Immature natural killer cell (primary cell): Measurements from ENCODE around the gene ST6GALNAC4. TPM values are rescaled to one million over a fixed set of nuclear protein-coding genes. Genes with fewer than 3 reads are reported as not detected.
"Not testable (repeated sequence)": the region's sequence is repeated elsewhere in the genome, so short reads cannot be mapped to it uniquely, and the experiment has no call there.

Experiments used
- DNase-seq, 3 donors: peaks; one replicate each; pipeline ENCODE4 v3.0.0; 2022; ENCODE audit warnings: mixed read lengths in 1 of 3
- H3K27ac Mint-ChIP-seq, 6 donors: one replicate each; pipeline ENCODE4 v1.8.0; 2020; ENCODE audit warnings: mixed read lengths in 6 of 6, mild to moderate bottlenecking in 5 of 6, inconsistent platforms in 4 of 6, moderate library complexity in 3 of 6
- H3K27me3 Mint-ChIP-seq, 3 donors: one replicate each; pipeline ENCODE4 v1.8.0; 2020 to 2021; ENCODE audit warnings: low read depth in 3 of 3, mild to moderate bottlenecking in 3 of 3, mixed read lengths in 3 of 3, moderate library complexity in 3 of 3, inconsistent platforms in 1 of 3
- H3K36me3 Mint-ChIP-seq, 3 donors: one replicate each; pipeline ENCODE4 v1.8.0; 2020; ENCODE audit warnings: mixed read lengths in 3 of 3, inconsistent platforms in 2 of 3, mild to moderate bottlenecking in 2 of 3
- H3K4me1 Mint-ChIP-seq, 2 donors: one replicate each; pipeline ENCODE4 v1.8.0; 2020; ENCODE audit warnings: inconsistent platforms in 2 of 2, mild to moderate bottlenecking in 2 of 2, mixed read lengths in 2 of 2, moderate library complexity in 1 of 2
- H3K4me3 Mint-ChIP-seq, 5 donors: one replicate each; pipeline ENCODE4 v1.8.0; 2020; ENCODE audit warnings: mild to moderate bottlenecking in 5 of 5, mixed read lengths in 5 of 5, inconsistent platforms in 3 of 5, moderate library complexity in 3 of 5
- H3K9me3 Mint-ChIP-seq, 6 donors: one replicate each; pipeline ENCODE4 v1.8.0; 2020; ENCODE audit warnings: mild to moderate bottlenecking in 6 of 6, mixed read lengths in 6 of 6, inconsistent platforms in 4 of 6, moderate library complexity in 3 of 6
- polyA plus RNA-seq, 3 donors: library from polyadenylated mRNA; unstranded; fragments of 300-500 nt; fragmentation: Illumina TruSeq; gene quantifications; one replicate each; pipeline ENCODE4 v1.2.3, GENCODE V29; 2021

Gene ST6GALNAC4
- polyA plus RNA-seq, 3 donors from 2014 or later = 8.7 to 20.1 (median 9.1) TPM

DNA sequence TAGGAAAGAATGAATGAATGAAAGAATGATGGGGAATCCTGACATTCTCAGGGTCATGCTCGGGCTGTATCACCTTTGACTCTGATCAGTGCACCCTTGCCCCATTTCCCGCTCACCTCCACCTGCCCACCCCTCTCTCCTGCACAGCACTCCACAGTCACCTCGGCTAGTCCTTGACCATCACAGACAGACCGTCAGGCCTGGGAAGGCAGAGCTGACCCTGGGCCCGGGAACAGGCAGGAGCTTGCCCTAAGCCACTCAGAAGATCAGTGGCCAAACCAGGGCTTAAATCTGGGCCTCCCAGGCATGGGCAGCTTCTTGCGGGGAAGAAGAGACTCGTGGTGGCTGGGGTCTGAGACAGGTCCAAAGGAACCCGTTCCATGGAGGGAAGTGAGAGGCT lies 21.0 kb downstream of the ST6GALNAC4 start:
- H3K9me3 Mint-ChIP-seq = peaks cover 0 to 3% (median 0%) of the 10 kb centered on the region in 6 donors
- no peak for DNase-seq
- H3K27me3 Mint-ChIP-seq = peaks cover 0 to 2% (median 1%) of the 10 kb centered on the region in 3 donors
- peaks cover 45 to 64% of the 10 kb centered on the region in 2 donors for H3K4me1 Mint-ChIP-seq
- peaks cover 37 to 50% (median 42%) of the 10 kb centered on the region in 3 donors for H3K36me3 Mint-ChIP-seq
- H3K4me3 Mint-ChIP-seq = peak overlapping the region in 1 of 5 donors; percentile 24
- peak overlapping the region in 5 of 6 donors; percentile 46 to 81 (median 55) for H3K27ac Mint-ChIP-seq

DNA sequence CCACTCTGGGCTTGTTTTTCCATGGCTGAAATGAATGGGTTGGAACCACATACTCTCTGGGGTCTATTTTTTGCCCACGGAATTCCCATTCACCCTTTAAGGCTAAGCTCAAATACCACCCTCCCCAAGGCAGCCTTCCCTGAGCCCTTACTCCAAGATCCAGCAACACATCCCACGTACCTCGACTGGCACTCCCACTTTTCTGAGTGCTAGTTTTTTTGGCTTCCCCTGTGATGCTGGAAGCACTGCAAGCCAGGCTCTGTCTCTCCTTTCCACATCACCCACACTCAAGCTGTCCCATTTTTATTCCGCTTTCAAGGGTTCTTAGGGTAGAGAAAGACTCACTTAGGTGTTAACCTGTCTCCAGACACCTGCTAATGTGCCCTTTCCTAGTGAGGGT lies 23.4 kb downstream of the ST6GALNAC4 start:
- Mint-ChIP-seq H3K4me3 (no peak overlapping the region), H3K9me3 (peaks cover 0 to 3% (median 0%) of the 10 kb centered on the region in 6 donors), H3K27me3 (peaks cover 0 to 1% (median 0%) of the 10 kb centered on the region in 3 donors), H3K36me3 (peaks cover 37 to 59% (median 47%) of the 10 kb centered on the region in 3 donors), H3K4me1 (peaks cover 41 to 59% of the 10 kb centered on the region in 2 donors), H3K27ac (peak overlapping the region in 1 of 6 donors; percentile 13)
- DNase-seq = no peak

DNA sequence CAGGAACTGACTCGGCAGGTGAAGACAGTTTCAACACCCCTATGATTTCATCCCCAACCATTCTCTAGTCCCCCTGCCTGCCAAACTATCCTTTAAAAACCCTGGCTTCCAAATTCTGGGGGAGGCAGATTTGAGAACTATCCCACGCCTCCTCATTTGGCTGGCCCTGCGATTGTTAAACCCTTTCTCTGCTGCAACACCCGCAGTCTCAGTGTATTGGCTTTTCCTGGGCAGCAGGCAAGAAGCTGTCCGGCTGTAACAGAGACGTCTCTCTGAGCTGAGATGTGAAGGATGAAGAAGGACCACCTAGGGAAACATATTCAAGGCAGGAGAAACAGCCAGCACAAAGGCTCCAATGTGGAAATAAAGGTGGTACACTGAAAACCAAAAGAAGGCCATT lies 24.0 kb downstream of the ST6GALNAC4 start:
- DNase-seq = no peak
- peak overlapping the region; percentile 13 to 74 (median 66) for H3K27ac Mint-ChIP-seq
- H3K36me3 Mint-ChIP-seq = peaks cover 39 to 59% (median 47%) of the 10 kb centered on the region in 3 donors
- peaks cover 0 to 3% (median 0%) of the 10 kb centered on the region in 6 donors for H3K9me3 Mint-ChIP-seq
- no peak overlapping the region for H3K4me3 Mint-ChIP-seq
- peaks cover 0 to 1% (median 0%) of the 10 kb centered on the region in 3 donors for H3K27me3 Mint-ChIP-seq
- peaks cover 38 to 54% of the 10 kb centered on the region in 2 donors for H3K4me1 Mint-ChIP-seq

DNA sequence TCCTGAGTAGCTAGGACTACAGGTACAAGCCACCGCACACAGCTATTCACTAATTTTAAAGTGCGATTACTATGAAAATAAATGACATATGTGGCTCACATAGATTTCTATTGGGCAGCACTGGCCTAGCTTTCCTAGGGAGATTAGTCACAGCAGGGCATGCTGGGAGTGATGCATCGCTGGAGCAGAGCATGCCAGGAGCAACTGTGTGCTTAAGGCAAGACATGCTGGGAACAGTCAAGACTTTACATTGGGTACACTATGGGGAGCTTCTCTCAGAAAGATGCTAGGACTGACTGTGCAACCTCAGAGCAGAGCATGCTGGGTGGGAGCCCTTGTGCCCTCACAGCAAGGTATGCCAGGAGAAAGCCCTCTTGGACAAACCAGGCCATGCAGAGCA lies 26.8 kb downstream of the ST6GALNAC4 start:
- no peak overlapping the region for H3K4me3 Mint-ChIP-seq
- H3K27ac Mint-ChIP-seq = peak overlapping the region in 1 of 6 donors; percentile 17
- DNase-seq = no peak
- peaks cover 0 to 1% (median 0%) of the 10 kb centered on the region in 3 donors for H3K27me3 Mint-ChIP-seq
- H3K4me1 Mint-ChIP-seq = peaks cover 20 to 31% of the 10 kb centered on the region in 2 donors
- H3K36me3 Mint-ChIP-seq = peaks cover 35 to 50% (median 36%) of the 10 kb centered on the region in 3 donors
- peaks cover 0 to 3% (median 0%) of the 10 kb centered on the region in 6 donors for H3K9me3 Mint-ChIP-seq

DNA sequence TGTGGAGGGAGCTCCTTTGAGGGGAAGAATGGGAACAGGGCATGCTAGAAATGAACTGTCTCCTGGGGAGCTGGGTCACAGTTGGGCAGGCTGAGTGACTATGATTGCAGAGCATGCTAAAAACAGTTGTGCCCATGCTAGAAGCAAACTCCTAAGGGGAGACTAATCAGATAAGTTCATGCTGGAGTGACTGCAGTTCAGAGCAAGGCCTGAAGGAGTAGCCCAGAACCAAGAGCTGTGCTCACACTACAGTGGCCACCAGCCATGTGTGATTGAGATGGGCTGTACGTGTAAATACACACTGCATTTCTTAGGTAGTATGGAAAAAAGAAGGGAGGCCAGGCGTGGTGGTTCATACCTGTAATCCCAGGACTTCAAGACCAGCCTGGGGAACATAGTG lies 29.0 kb downstream of the ST6GALNAC4 start:
- H3K27me3 Mint-ChIP-seq = peaks cover 0 to 4% (median 2%) of the 10 kb centered on the region in 3 donors
- peak overlapping the region in 2 of 6 donors; percentile 13 to 24 for H3K27ac Mint-ChIP-seq
- H3K36me3 Mint-ChIP-seq = peaks cover 15 to 27% (median 19%) of the 10 kb centered on the region in 3 donors
- H3K4me1 Mint-ChIP-seq = peaks cover 26 to 28% of the 10 kb centered on the region in 2 donors
- H3K9me3 Mint-ChIP-seq = peaks cover 0 to 3% (median 0%) of the 10 kb centered on the region in 6 donors
- no peak overlapping the region for H3K4me3 Mint-ChIP-seq
- no peak for DNase-seq

DNA sequence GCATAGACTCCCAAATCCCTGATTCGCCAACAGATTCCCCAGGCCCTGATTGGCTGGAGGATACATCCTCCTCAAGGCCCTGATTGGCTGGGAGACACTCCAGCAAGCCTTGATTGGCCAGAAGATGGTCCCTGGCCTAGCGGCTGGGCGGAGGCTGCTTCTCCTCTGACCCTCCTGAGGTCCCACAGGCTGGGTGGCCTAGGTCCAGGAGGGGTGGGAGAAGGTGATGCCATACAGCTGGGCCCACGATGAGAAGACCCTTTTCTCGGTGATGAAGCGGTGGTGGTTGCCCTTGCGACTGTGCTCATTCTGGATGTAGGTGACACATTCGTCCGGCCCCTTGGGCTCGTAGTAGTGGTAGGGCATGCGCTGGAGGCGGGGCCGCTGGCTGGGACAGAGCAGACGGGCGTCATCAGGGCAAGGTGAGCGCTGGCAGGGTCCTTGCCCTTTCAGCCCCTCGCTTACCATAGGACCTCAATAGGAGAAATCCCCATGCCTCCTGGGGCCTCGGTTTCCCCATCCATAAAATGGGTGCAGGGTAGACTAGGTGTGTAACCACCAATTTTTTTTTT lies 30.4 kb downstream of the ST6GALNAC4 start:
- Mint-ChIP-seq H3K9me3 (peaks cover 0 to 1% (median 0%) of the 10 kb centered on the region in 6 donors), H3K4me3 (no peak overlapping the region), H3K27me3 (peaks cover 0 to 4% (median 2%) of the 10 kb centered on the region in 3 donors), H3K36me3 (peaks cover 7 to 19% (median 13%) of the 10 kb centered on the region in 3 donors), H3K4me1 (peaks cover 19 to 24% of the 10 kb centered on the region in 2 donors), H3K27ac (peak overlapping the region in 1 of 6 donors; percentile 48)
- DNase-seq = no peak

DNA sequence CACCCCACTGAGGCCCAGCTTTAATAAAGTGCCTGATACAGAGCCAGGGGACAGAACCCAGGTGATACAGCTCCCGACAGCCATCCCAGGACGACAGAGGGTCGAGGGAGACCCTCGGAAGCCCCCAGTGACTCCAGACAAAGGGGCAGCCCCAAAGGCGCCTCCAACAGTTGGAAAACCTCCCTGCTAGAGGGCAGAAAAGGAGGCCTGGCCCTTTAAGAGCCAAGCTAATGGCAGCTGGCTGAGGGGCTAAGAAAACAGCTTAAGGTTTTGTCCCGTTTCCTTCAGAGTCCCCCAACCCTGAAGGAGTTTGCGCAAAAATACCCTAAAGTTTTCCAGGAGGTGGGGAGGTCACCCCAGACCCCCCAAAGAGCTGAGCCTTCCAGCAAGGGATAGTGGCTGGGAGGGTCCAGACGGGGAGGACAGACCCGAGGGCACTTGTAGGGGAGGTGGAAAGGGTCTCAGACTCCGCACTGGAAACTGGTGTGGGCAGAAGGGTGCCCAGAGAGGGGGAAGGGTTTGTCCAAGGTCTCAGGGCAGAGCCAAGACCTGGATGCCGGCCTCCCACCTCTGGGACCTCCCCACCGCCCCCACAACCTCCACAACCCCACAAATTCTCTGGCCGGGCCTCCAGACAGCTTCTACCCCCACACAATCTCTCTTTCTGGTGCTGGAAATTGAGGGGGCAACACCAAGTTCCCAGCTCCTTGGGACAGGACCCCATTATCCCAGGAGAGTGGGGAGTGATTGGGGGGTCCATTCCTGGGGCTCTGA lies 31.1 kb downstream of the ST6GALNAC4 start:
- H3K27ac Mint-ChIP-seq = peak overlapping the region in 1 of 6 donors; percentile 36
- DNase-seq = no peak
- peaks cover 14 to 24% of the 10 kb centered on the region in 2 donors for H3K4me1 Mint-ChIP-seq
- peaks cover 5 to 12% (median 10%) of the 10 kb centered on the region in 3 donors for H3K36me3 Mint-ChIP-seq
- no peak overlapping the region for H3K4me3 Mint-ChIP-seq
- peaks cover 0 to 4% (median 2%) of the 10 kb centered on the region in 3 donors for H3K27me3 Mint-ChIP-seq
- H3K9me3 Mint-ChIP-seq = no peaks in the 10 kb centered on the region

DNA sequence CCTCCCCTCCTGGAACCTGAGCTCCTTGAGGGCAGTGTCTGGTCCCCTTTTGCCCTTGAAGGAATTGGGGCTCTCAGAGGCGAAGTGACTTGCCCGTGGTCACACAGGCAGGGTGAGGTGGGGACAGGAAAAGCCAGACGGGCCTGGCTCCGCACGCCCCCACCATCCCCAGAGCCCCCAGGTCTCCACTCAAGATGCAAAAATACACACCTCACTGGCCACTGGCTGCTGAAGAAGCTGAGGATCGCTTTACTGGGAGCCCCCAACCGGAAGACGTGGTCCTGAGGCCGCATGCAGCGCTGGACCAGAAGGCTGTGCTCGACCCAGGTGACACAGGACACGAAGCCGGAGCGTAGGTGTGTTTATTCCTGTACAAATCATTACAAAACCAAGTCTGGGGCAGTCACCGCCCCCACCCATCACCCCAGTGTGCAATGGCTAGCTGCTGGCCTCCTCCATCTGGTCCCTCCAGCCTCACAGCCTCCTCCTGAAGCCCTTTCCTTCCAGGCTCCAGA lies 31.8 kb downstream of the ST6GALNAC4 start:
- no peak overlapping the region for H3K4me3 Mint-ChIP-seq
- H3K36me3 Mint-ChIP-seq = peaks cover under 1 to 10% (median 8%) of the 10 kb centered on the region in 3 donors
- no peak for DNase-seq
- H3K4me1 Mint-ChIP-seq = peaks cover 14 to 20% of the 10 kb centered on the region in 2 donors
- no peaks in the 10 kb centered on the region for H3K9me3 Mint-ChIP-seq
- peaks cover 0 to 4% (median 2%) of the 10 kb centered on the region in 3 donors for H3K27me3 Mint-ChIP-seq
- H3K27ac Mint-ChIP-seq = peak overlapping the region in 5 of 6 donors; percentile 64 to 84 (median 76)

DNA sequence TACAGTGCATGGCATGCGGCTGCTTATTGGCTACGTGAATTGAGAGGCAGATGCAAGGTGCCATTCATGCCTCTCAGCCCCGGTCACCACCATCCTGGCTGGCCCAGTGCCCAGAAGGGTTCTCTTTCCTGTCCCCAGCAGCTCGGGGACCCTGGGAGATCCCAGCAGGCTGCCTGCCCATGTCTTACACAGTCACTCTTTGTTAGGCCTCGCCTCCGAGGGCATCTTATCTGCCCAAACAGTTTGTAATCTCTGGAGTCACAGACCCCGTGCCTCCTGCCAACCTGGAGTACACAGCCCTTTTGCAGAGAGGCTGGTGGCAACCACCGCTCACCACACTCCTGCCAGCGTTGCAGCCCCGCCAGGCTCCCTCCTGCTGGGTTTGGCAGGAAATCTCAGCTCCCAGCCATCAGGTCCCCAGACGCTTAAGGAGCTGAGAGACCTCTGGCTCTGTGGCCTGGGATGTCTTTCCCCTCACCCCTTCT lies 32.4 kb downstream of the ST6GALNAC4 start:
- H3K27me3 Mint-ChIP-seq = peaks cover 0 to 4% (median 2%) of the 10 kb centered on the region in 3 donors
- H3K4me1 Mint-ChIP-seq = peaks cover 14 to 19% of the 10 kb centered on the region in 2 donors
- DNase-seq = peak in 1 of 3 donors; percentile 21
- H3K4me3 Mint-ChIP-seq = peak overlapping the region in 1 of 5 donors; percentile 38
- peaks cover 0 to 10% (median 7%) of the 10 kb centered on the region in 3 donors for H3K36me3 Mint-ChIP-seq
- peak overlapping the region; percentile 64 to 87 (median 76) for H3K27ac Mint-ChIP-seq
- no peaks in the 10 kb centered on the region for H3K9me3 Mint-ChIP-seq

DNA sequence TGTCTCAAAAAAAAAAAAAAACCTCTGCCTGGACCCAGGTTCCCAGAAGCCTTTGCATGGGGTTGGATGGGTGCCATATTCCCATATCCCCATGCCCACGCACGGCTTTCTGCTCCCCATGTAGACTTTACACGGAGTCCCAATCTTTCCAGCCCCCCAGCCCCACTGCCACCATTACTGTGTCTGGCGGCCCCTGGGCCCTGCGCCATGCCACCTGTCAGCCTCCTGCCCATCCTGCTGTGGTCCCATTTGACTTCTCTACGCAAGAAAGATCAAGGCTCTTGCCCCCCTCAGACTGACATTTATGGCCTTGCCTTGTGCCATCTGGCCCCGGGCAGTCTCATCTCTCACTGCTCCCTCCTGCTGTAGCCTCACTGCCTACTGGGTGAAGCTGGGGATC lies 32.9 kb downstream of the ST6GALNAC4 start:
- peaks cover 15 to 21% of the 10 kb centered on the region in 2 donors for H3K4me1 Mint-ChIP-seq
- peak overlapping the region; percentile 52 to 87 (median 76) for H3K27ac Mint-ChIP-seq
- no peak overlapping the region for H3K4me3 Mint-ChIP-seq
- no peak for DNase-seq
- H3K27me3 Mint-ChIP-seq = peaks cover under 1 to 5% (median 2%) of the 10 kb centered on the region in 3 donors
- no peaks in the 10 kb centered on the region for H3K9me3 Mint-ChIP-seq
- peaks cover 0 to 10% (median 7%) of the 10 kb centered on the region in 3 donors for H3K36me3 Mint-ChIP-seq

DNA sequence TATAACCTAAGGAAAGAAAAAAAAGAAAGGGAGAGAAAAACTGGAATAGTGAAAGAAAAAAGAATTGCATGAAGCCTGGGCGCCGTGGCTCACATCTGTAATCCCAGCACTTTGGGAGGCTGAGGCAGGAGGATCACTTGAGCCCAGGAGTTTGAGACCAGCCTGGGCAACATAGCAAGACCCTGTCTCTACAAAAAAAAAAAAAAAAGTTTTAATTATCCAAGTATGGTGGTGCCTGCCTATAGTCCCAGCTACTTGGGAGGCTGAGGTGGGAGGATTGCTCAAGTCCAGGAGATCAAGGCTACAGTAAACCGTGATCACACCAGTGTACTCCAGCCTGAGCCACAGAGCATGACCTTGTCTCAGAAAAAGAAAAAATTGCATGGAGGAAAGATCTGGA lies 35.1 kb downstream of the ST6GALNAC4 start:
- not testable (repeated sequence) for H3K27me3 Mint-ChIP-seq, H3K4me3 Mint-ChIP-seq, H3K9me3 Mint-ChIP-seq, H3K36me3 Mint-ChIP-seq, DNase-seq
- Mint-ChIP-seq H3K4me1 (peaks cover 26 to 27% of the 10 kb centered on the region in 2 donors), H3K27ac (peak overlapping the region in 2 of 6 donors; percentile 13 to 28)

DNA sequence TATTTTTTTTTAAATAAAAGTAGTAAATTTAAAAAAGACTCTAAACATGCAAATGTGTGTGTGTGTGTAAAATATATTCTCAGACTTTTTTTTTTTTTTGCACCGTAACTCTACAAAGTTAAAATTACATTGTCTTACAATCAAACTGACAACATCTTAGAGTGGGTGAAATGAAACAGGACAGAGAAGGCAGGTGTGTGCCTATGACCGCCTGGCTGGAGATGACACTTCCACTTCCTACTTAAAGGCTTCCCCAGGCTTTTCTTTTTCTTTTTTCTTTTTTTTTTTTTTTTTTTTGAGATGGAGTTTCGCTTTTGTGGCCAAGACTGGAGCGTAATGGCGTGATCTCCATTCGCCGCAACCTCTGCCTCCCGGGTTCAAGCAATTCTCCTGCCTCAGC lies 36.7 kb downstream of the ST6GALNAC4 start:
- Mint-ChIP-seq H3K4me1 (peaks cover 25 to 27% of the 10 kb centered on the region in 2 donors), H3K36me3 (peaks cover 3 to 6% (median 4%) of the 10 kb centered on the region in 3 donors), H3K4me3 (no peak overlapping the region), H3K27ac (no peak overlapping the region), H3K9me3 (no peaks in the 10 kb centered on the region), H3K27me3 (peaks cover 2 to 9% (median 2%) of the 10 kb centered on the region in 3 donors)
- no peak for DNase-seq

DNA sequence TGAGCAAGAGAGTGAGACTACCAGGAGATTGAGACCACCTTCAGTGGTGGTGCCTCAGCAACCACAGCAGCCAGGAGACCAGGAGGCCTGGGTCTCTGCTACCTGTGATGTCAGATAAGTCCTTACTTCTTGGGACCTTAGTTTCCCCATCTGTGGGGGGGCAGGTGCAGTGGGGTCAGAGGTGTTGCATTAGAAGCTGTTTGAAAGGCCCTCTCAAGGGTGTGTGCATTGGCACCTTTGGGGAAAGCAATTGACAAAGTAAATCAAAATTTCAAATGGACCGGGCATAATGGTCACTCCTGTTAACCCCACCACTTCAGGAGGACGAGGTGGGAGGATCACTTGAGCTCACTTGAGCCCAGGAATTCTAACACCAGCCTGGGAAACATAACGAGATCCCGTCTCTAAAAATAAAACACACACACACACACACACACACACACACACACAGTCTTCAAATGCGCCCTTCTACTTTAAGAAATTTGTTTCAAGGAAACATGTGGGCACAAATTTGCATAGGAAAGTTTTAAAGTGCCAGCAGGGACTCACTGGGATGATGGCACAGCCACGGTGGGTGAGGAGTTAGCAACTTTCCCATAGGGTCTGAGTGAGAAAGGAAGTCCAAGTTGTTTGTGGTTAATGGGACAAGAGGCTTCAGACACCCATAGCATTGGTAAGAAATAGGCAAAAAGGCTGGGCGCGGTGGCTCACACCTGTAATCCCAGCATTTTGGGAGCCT lies 38.0 kb downstream of the ST6GALNAC4 start:
- no peak for DNase-seq
- no peaks in the 10 kb centered on the region for H3K9me3 Mint-ChIP-seq
- H3K4me3 Mint-ChIP-seq = no peak overlapping the region
- H3K27ac Mint-ChIP-seq = peak overlapping the region in 4 of 6 donors; percentile 30 to 61 (median 34)
- H3K27me3 Mint-ChIP-seq = peaks cover 0 to 5% (median 2%) of the 10 kb centered on the region in 3 donors
- peaks cover 13 to 14% of the 10 kb centered on the region in 2 donors for H3K4me1 Mint-ChIP-seq
- H3K36me3 Mint-ChIP-seq = peaks cover 0 to 6% (median 3%) of the 10 kb centered on the region in 3 donors
